ENCODE results near the gene PLIN1.
A peak's percentile ranks its signal among the peaks of the same experiment; 100 is the strongest.

PLIN1 gene

GRCh38 chr15:89668171-89668570 lies 11.0 kb downstream of the PLIN1 start:
- TF ChIP-seq CTCF (IDR thresholded peaks at IDR 0.05; ENCODE audit: low read depth, low read length, missing control alignments), result no peak
- in situ Hi-C loops (cut with HindIII; ENCODE audit: low pct_ligation_motif_present, low sequenced_read_pairs), result no loop called here
- Histone ChIP-seq H3K36me3 (replicated peaks) (no peaks in the 10 kb centered on the region), H3K27ac (no peak overlapping the region), H3K4me3 (ENCODE audit: low read depth, low read length) (no peak overlapping the region), H3K27me3 (replicated peaks) (no peaks in the 10 kb centered on the region)
- no peak for DNase-seq

GRCh38 chr15:89667706-89667960 lies 11.5 kb downstream of the PLIN1 start:
- no peak for DNase-seq
- no peak for TF ChIP-seq CTCF (IDR thresholded peaks at IDR 0.05; ENCODE audit: low read depth, low read length, missing control alignments)
- in situ Hi-C loops (cut with HindIII; ENCODE audit: low pct_ligation_motif_present, low sequenced_read_pairs), result no loop called here
- Histone ChIP-seq H3K4me3 (ENCODE audit: low read depth, low read length) (no peak overlapping the region), H3K27me3 (replicated peaks) (no peaks in the 10 kb centered on the region), H3K27ac (no peak overlapping the region), H3K36me3 (replicated peaks) (no peaks in the 10 kb centered on the region)

GRCh38 chr15:89666858-89667705 lies 12.1 kb downstream of the PLIN1 start:
- H3K27ac ChIP-seq, result no peak overlapping the region
- H3K4me3 ChIP-seq (ENCODE audit: low read depth, low read length), result no peak overlapping the region
- no peaks in the 10 kb centered on the region for H3K27me3 ChIP-seq (replicated peaks)
- H3K36me3 ChIP-seq (replicated peaks), result no peaks in the 10 kb centered on the region
- DNase-seq, result no peak
- no peak for TF ChIP-seq CTCF (IDR thresholded peaks at IDR 0.05; ENCODE audit: low read depth, low read length, missing control alignments)
- in situ Hi-C loops (cut with HindIII; ENCODE audit: low pct_ligation_motif_present, low sequenced_read_pairs), result no loop called here

GRCh38 chr15:89666184-89666857 lies 12.8 kb downstream of the PLIN1 start:
- in situ Hi-C loops (cut with HindIII; ENCODE audit: low pct_ligation_motif_present, low sequenced_read_pairs), result no loop called here
- no peak for TF ChIP-seq CTCF (IDR thresholded peaks at IDR 0.05; ENCODE audit: low read depth, low read length, missing control alignments)
- H3K27ac ChIP-seq, result no peak overlapping the region
- no peaks in the 10 kb centered on the region for H3K27me3 ChIP-seq (replicated peaks)
- H3K36me3 ChIP-seq (replicated peaks), result no peaks in the 10 kb centered on the region
- H3K4me3 ChIP-seq (ENCODE audit: low read depth, low read length), result peak overlapping the region; percentile 52
- DNase-seq, result no peak

GRCh38 chr15:89665449-89666181 lies 13.6 kb downstream of the PLIN1 start:
- peak overlapping the region; percentile 52 for H3K4me3 ChIP-seq (ENCODE audit: low read depth, low read length)
- TF ChIP-seq CTCF (IDR thresholded peaks at IDR 0.05; ENCODE audit: low read depth, low read length, missing control alignments), result no peak
- in situ Hi-C loops (cut with HindIII; ENCODE audit: low pct_ligation_motif_present, low sequenced_read_pairs), result no loop called here
- H3K36me3 ChIP-seq (replicated peaks), result no peaks in the 10 kb centered on the region
- no peaks in the 10 kb centered on the region for H3K27me3 ChIP-seq (replicated peaks)
- H3K27ac ChIP-seq, result no peak overlapping the region
- peak; percentile 16 for DNase-seq
